H1 (cell line): ENCODE measurements around the gene KRIT1.

Source experiments
- ATF2 ChIP-seq: IDR thresholded peaks from 2 replicates; pipeline ENCODE4 v1.6.1; 2012; ENCODE audit warnings: low read length, inconsistent platforms
- CBX5 ChIP-seq: fragments of 300-800, 300-1000 bp; sonication (generic); IDR thresholded peaks from 2 replicates; pipeline ENCODE4 v1.7.1; 2016; ENCODE audit warnings: antibody characterized with exemption, low read length, low read depth
- EP300 ChIP-seq, 2 experiments: IDR thresholded peaks; 1 replicate in 1 of 2; 2 replicates in 1 of 2; pipeline ENCODE4 v1.6.1; 2011 to 2012; ENCODE audit warnings: low read depth in 2 of 2, low read length in 2 of 2, mild to moderate bottlenecking in 2 of 2, borderline replicate concordance in 1 of 2, inconsistent platforms in 1 of 2, moderate library complexity in 1 of 2
- EZH2 ChIP-seq: fragments of 200-600 bp; sonication (generic); IDR thresholded peaks from 2 replicates; pipeline ENCODE4 v1.7.1; 2012; ENCODE audit warnings: low read depth, mild to moderate bottlenecking, moderate library complexity, low read length, inconsistent platforms; ENCODE audit not compliant: severe bottlenecking
- KDM1A ChIP-seq: fragments of 200-600, 300-600 bp; sonication (generic); IDR thresholded peaks from 2 replicates; pipeline ENCODE4 v1.7.1; 2016; ENCODE audit warnings: mild to moderate bottlenecking, low read length, borderline replicate concordance
- KDM4A ChIP-seq: IDR thresholded peaks from one replicate; pipeline ENCODE4 v1.7.1; 2012; ENCODE audit warnings: low read depth, mild to moderate bottlenecking, moderate library complexity, low read length, inconsistent platforms; ENCODE audit not compliant: severe bottlenecking
- MAFK ChIP-seq: IDR thresholded peaks from 2 replicates; pipeline ENCODE4 v1.6.1; 2012; ENCODE audit warnings: low read depth, mild to moderate bottlenecking, improper control_type of control experiment, low read length
- POLR2AphosphoS5 ChIP-seq: IDR thresholded peaks from 2 replicates; pipeline ENCODE4 v1.6.1; 2011; ENCODE audit warnings: low read depth, low read length
- TAF1 ChIP-seq: IDR thresholded peaks from 2 replicates; pipeline ENCODE4 v1.6.1; 2011; ENCODE audit warnings: mild to moderate bottlenecking, low read depth, low read length
- USF2 ChIP-seq: IDR thresholded peaks from 2 replicates; pipeline ENCODE4 v1.6.1; 2011; ENCODE audit warnings: low read length, improper control_type of control experiment
- TF ChIP-seq, protein P1 (sequence below), 3 experiments: IDR thresholded peaks; 1 replicate in 2 of 3; 2 replicates in 1 of 3; pipeline versions ENCODE4 v1.5.1 to v1.6.1; 2011; ENCODE audit warnings: low read length in 3 of 3, mild to moderate bottlenecking in 3 of 3, inconsistent platforms in 2 of 3, low read depth in 1 of 3, moderate library complexity in 1 of 3; ENCODE audit not compliant: insufficient read depth in 1 of 3; ENCODE audit errors: control extremely low read depth in 1 of 3

GRCh38 chr7:92226981-92227380 is 18.7 kb downstream of the KRIT1 start:
- TF ChIP-seq ATF2 (no peak), EZH2 (no peak), MAFK (no peak), POLR2AphosphoS5 (no peak), CBX5 (no peak), KDM4A (no peak), TAF1 (no peak), KDM1A (no peak), EP300 (IDR thresholded peaks at IDR 0.05; ENCODE audit: borderline replicate concordance in 1 of 2, low read depth in 2 of 2, low read length in 2 of 2) (no peak), USF2 (no peak)
- TF ChIP-seq, protein P1, sequence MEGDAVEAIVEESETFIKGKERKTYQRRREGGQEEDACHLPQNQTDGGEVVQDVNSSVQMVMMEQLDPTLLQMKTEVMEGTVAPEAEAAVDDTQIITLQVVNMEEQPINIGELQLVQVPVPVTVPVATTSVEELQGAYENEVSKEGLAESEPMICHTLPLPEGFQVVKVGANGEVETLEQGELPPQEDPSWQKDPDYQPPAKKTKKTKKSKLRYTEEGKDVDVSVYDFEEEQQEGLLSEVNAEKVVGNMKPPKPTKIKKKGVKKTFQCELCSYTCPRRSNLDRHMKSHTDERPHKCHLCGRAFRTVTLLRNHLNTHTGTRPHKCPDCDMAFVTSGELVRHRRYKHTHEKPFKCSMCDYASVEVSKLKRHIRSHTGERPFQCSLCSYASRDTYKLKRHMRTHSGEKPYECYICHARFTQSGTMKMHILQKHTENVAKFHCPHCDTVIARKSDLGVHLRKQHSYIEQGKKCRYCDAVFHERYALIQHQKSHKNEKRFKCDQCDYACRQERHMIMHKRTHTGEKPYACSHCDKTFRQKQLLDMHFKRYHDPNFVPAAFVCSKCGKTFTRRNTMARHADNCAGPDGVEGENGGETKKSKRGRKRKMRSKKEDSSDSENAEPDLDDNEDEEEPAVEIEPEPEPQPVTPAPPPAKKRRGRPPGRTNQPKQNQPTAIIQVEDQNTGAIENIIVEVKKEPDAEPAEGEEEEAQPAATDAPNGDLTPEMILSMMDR (IDR thresholded peaks at IDR 0.05; ENCODE audit: control extremely low read depth in 1 of 3, insufficient read depth in 1 of 3, low read depth in 1 of 3, low read length in 3 of 3), result no peak
